SHP77 treated with DMSO at 0.1 percent for 48 hours (cell line): Measurements from ENCODE around the gene EXOG.

ENCODE experiments used
- DNase-seq: peaks from one replicate; lab custom pipeline; 2025; lab: John Stamatoyannopoulos, UW

Gene EXOG

GRCh38 chr3:38496131-38496910 lies at the start of gene EXOG:
EXOG (plus strand) TSS chr3:38496340; CDS start chr3:38496368, 28 bp downstream.
- DNase-seq: peak; percentile 65

- DNase-seq: no peak
Measured at GRCh38 chr3:38446812-38447211, 49.3 kb upstream of the EXOG start.

- DNase-seq: no peak
Measured at GRCh38 chr3:38450853-38451252, 45.3 kb upstream of the EXOG start.

- peak; percentile 49 for DNase-seq
Measured at GRCh38 chr3:38453075-38453912, 42.8 kb upstream of the EXOG start, which contains the start of gene ACVR2B. ACVR2B (plus strand) TSS chr3:38453890; CDS start chr3:38454323, 433 bp downstream.

GRCh38 chr3:38453913-38454177 lies 42.3 kb upstream of the EXOG start:
- DNase-seq: no peak

- DNase-seq: no peak
Measured at GRCh38 chr3:38454178-38454883, 41.8 kb upstream of the EXOG start.

GRCh38 chr3:38454884-38455638 lies 41.1 kb upstream of the EXOG start:
- DNase-seq: peak; percentile 59

GRCh38 chr3:38455639-38456430 lies 40.3 kb upstream of the EXOG start:
- no peak for DNase-seq

- DNase-seq: no peak
Measured at GRCh38 chr3:38457111-38458003, 38.8 kb upstream of the EXOG start.

- peak; percentile 2 for DNase-seq
Measured at GRCh38 chr3:38458796-38459498, 37.2 kb upstream of the EXOG start.

GRCh38 chr3:38459499-38460048 lies 36.6 kb upstream of the EXOG start:
- DNase-seq: no peak

- no peak for DNase-seq
Measured at GRCh38 chr3:38460377-38461270, 35.5 kb upstream of the EXOG start.

GRCh38 chr3:38465588-38466154 lies 30.5 kb upstream of the EXOG start:
- no peak for DNase-seq

- DNase-seq: no peak
Measured at GRCh38 chr3:38468765-38469164, 27.4 kb upstream of the EXOG start.

- no peak for DNase-seq
Measured at GRCh38 chr3:38469852-38470251, 26.3 kb upstream of the EXOG start.

GRCh38 chr3:38471260-38471857 lies 24.8 kb upstream of the EXOG start:
- DNase-seq: no peak

GRCh38 chr3:38472342-38472741 lies 23.8 kb upstream of the EXOG start:
- DNase-seq: no peak
